ENCODE data around the gene PUM2.

DNA sequence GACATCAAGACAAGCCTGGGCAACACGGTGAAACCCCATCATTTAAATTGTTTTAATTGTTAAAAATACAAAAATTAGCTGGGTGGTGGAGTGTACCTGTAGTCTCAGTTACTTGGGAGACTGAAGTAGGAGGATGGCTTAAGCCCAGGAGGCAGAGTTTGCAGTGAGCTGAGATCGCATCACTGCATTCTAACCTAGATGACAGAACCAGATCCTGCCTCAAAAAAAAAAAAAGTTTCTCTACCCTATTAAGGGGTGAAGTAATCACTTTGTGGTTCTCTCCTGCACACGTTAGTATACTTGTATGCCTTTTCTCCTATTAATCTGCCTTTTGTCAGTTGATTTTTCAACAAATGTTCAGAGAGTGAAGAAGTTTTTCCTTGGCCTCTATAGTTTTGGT lies 18.1 kb upstream of the PUM2 start:
- no peak for TF ChIP-seq GATA3 (IDR thresholded peaks at IDR 0.05; ENCODE audit: low read depth, low read length)
- no peak for TF ChIP-seq GATA2 (IDR thresholded peaks at IDR 0.05; ENCODE audit: low read depth, low read length)
